Nephron progenitor cell (in vitro differentiated cells): ENCODE results near the gene PNLIPRP1.

ENCODE experiments used
- DNase-seq: peaks from one replicate; pipeline ENCODE4 v3.0.0; 2021
- H3K27ac Mint-ChIP-seq: 2 replicates; pipeline ENCODE4 v1.8.0; 2021; ENCODE audit warnings: mild to moderate bottlenecking, moderate library complexity, mixed read lengths
- H3K27me3 Mint-ChIP-seq: 2 replicates; pipeline ENCODE4 v1.8.0; 2021; ENCODE audit warnings: mild to moderate bottlenecking, low read depth, mixed read lengths; ENCODE audit not compliant: poor library complexity
- H3K36me3 Mint-ChIP-seq: 2 replicates; pipeline ENCODE4 v1.8.0; 2021; ENCODE audit warnings: low read depth, mixed read lengths
- H3K4me1 Mint-ChIP-seq: 2 replicates; pipeline ENCODE4 v1.8.0; 2021; ENCODE audit warnings: mixed read lengths
- H3K4me3 Mint-ChIP-seq: 2 replicates; pipeline ENCODE4 v1.8.0; 2021; ENCODE audit warnings: mild to moderate bottlenecking, moderate library complexity, mixed read lengths
- H3K9me3 Mint-ChIP-seq: 2 replicates; pipeline ENCODE4 v1.8.0; 2021; ENCODE audit warnings: mild to moderate bottlenecking, moderate library complexity, mixed read lengths
- TF ChIP-seq, protein P1 (sequence below): fragments of 200-600 bp; sonication (generic); IDR thresholded peaks from 2 replicates; pipeline ENCODE4 v1.5.0; 2021; ENCODE audit warnings: antibody characterized with exemption

The PNLIPRP1 gene

GRCh38 chr10:116612107-116612769 lies 21.5 kb downstream of the PNLIPRP1 start:
- Mint-ChIP-seq H3K4me3 (no peak overlapping the region), H3K36me3 (no peaks in the 10 kb centered on the region), H3K4me1 (peaks cover 11% of the 10 kb centered on the region), H3K9me3 (peaks cover 3% of the 10 kb centered on the region), H3K27ac (no peak overlapping the region), H3K27me3 (peaks cover 37% of the 10 kb centered on the region)
- no peak for DNase-seq
- TF ChIP-seq, protein P1, sequence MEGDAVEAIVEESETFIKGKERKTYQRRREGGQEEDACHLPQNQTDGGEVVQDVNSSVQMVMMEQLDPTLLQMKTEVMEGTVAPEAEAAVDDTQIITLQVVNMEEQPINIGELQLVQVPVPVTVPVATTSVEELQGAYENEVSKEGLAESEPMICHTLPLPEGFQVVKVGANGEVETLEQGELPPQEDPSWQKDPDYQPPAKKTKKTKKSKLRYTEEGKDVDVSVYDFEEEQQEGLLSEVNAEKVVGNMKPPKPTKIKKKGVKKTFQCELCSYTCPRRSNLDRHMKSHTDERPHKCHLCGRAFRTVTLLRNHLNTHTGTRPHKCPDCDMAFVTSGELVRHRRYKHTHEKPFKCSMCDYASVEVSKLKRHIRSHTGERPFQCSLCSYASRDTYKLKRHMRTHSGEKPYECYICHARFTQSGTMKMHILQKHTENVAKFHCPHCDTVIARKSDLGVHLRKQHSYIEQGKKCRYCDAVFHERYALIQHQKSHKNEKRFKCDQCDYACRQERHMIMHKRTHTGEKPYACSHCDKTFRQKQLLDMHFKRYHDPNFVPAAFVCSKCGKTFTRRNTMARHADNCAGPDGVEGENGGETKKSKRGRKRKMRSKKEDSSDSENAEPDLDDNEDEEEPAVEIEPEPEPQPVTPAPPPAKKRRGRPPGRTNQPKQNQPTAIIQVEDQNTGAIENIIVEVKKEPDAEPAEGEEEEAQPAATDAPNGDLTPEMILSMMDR, result no peak

DNA sequence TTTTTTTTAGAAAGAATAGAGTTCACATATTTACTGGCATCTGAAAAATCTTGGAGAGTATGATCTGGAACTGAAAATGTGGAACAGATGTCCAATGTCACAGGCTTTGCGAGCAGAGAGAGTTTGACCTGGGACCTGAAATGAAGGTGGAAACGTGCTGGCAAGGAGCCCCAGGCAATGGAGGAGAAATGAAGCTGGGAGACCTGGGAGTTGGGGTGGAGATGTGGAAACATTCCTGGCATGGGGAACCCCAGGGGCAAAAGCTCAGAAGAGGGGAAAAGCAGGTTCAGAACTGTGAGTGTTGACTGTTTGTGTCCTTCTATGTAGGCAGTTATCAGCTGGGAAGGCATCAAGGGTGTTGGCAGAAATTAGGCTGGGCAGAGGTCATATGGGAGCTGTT lies 22.7 kb downstream of the PNLIPRP1 start:
- peaks cover 40% of the 10 kb centered on the region for H3K27me3 Mint-ChIP-seq
- no peak overlapping the region for H3K4me3 Mint-ChIP-seq
- no peaks in the 10 kb centered on the region for H3K36me3 Mint-ChIP-seq
- peak overlapping the region; percentile 46 for H3K27ac Mint-ChIP-seq
- peaks cover 7% of the 10 kb centered on the region for H3K4me1 Mint-ChIP-seq
- peaks cover 3% of the 10 kb centered on the region for H3K9me3 Mint-ChIP-seq
- TF ChIP-seq, protein P1, result no peak
- DNase-seq, result no peak

GRCh38 chr10:116614796-116615195 lies 24.0 kb downstream of the PNLIPRP1 start:
- no peak for DNase-seq
- no peaks in the 10 kb centered on the region for H3K36me3 Mint-ChIP-seq
- no peak overlapping the region for H3K27ac Mint-ChIP-seq
- peaks cover 39% of the 10 kb centered on the region for H3K27me3 Mint-ChIP-seq
- peaks cover 3% of the 10 kb centered on the region for H3K9me3 Mint-ChIP-seq
- no peak overlapping the region for H3K4me3 Mint-ChIP-seq
- TF ChIP-seq, protein P1, result no peak
- H3K4me1 Mint-ChIP-seq, result no peaks in the 10 kb centered on the region

GRCh38 chr10:116615199-116615776 lies 24.5 kb downstream of the PNLIPRP1 start:
- peaks cover 37% of the 10 kb centered on the region for H3K27me3 Mint-ChIP-seq
- no peak overlapping the region for H3K4me3 Mint-ChIP-seq

DNA sequence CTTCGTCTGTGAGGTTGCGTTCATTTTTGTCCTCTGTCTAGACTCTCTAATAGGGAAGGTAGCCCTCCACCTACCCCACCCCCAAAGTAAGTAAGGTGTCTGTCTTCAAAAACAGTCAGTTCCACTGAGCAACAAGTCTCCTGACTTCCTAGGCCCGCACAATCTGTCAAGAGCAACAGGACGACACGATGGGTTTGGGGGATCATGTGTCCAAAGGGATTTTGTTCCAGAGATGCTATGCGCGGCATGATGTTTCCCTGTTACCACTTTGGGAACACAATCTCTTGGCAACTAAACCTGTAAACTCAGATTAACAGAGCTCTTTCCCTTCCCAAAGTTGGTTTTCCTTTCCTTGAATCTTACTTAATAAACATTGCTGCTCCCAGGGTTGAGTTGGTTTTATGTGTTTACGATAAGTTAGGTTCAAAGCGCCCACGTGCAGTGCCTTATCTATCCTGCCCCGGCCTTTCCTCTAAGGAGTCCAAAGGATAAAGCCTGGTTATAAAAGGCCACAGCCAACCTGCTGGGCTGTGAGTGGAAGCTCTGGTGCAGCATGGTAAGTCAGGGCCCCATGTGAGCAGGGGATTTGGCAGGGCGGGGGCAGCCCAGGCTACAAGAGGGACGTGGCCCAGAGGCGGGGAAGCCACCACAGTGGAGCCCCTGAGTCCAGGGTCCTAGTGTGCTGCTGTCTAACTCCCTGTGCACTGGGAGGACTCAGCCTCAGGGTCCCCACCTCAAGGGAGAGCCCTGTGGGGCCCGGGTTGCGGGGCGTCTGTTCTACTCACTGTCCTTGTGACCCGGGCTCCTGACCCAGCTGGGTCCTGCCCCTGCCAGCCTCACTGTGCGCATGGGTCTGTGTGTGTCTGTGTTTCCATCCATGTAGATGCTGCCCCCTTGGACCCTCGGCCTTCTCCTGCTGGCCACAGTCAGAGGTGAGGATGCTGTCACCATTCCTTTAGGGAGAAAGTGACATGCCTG lies 30.0 kb downstream of the PNLIPRP1 start, which contains the start of gene PNLIPRP2:
TSS of gene PNLIPRP2 (plus strand) at position 531 of the 978 bp plus-strand sequence.
- Mint-ChIP-seq H3K9me3 (no peaks in the 10 kb centered on the region), H3K27ac (no peak within 1 kb of the TSS), H3K27me3 (peaks cover 19% of the 10 kb centered on the region), H3K4me3 (no peak within 1 kb of the TSS), H3K36me3 (no peaks in the 10 kb centered on the region), H3K4me1 (no peaks in the 10 kb centered on the region)
- TF ChIP-seq, protein P1, result no peak
- DNase-seq, result no peak

More at GRCh38 chr10:116615199-116615776, 24.5 kb downstream of the PNLIPRP1 start:
- Mint-ChIP-seq H3K4me1 (no peaks in the 10 kb centered on the region), H3K27ac (no peak overlapping the region), H3K36me3 (no peaks in the 10 kb centered on the region), H3K9me3 (peaks cover 3% of the 10 kb centered on the region)
- TF ChIP-seq, protein P1, result no peak
- DNase-seq, result no peak
